GM21528 (cell line): Measurements from ENCODE around the gene TMEM163.
"Not testable (repeated sequence)": the region's sequence is repeated elsewhere in the genome, so short reads cannot be mapped to it uniquely, and the experiment has no call there.

Source experiments
- ATAC-seq: cut with Tn5 transposase; IDR thresholded peaks from one replicate; pipeline ENCODE4 v1.9.1; 2021; ENCODE audit warnings: mild to moderate bottlenecking, moderate library complexity; ENCODE audit not compliant: unreplicated experiment, low FRiP score

The TMEM163 gene

DNA sequence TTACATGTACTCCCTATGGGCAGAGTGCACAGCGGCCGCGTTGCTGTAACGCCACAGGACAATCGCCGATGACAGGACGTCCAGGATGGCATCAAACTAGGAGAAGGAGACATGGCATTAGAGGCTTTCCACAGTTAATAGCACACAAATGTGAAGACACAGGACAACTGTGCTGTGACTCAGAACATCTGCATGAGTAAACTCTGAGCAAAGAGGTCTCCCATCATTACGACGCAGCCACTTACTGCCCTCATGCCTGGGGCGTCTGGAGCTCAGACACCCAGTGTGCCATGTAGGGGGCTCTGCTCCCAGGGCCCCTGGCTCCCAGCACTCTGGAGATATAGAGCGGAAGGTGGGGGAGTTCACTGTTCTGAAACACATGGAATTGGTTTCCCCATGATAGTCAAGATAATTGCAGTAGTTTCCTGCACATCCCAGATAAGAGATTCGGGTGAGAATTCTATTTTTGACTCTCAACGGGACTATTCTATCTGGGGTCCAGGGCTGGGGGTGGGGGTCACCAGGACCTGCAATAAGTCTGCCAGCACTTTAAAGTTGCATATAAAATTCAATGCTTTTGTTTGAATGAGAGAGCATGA lies 168.1 kb downstream of the TMEM163 start:
- no peak for ATAC-seq

DNA sequence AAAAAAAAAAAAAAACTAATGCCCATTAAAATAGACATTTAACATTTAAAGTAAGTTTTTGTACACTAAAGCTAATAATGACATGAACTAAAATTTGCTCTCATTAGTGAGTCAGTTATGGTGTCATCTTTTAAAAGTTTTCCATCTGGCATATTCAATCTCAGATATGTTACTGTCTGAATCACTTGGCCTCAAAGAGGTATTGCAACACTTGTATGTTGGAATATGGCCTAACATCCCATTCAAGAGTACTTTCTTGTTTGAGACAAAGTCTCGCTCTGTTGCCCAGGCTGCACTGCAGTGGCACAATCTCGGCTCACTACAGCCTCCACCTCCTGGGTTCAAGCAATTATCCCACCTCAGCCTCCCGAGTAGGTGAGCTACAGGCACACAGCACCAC lies 169.7 kb downstream of the TMEM163 start:
- ATAC-seq, result no peak

DNA sequence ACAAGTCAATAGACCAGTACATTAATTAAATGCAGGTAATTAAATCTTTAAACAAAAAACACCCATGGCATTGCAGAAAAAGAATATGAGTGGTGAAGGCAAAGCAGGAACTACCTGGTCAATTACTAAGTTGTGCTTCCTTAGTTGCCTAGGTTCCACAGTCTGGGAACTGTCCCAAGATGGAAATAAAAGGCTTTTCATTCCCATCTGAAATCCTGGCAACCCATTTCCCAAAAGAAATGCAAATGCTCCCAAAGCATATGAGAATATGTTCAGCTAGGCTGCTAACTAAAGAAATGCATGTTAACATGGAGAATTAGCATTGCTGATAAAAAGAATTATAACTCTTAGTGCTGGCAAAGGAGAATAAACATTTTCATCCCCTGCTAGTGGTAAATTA lies 177.8 kb downstream of the TMEM163 start:
- ATAC-seq, result no peak

DNA sequence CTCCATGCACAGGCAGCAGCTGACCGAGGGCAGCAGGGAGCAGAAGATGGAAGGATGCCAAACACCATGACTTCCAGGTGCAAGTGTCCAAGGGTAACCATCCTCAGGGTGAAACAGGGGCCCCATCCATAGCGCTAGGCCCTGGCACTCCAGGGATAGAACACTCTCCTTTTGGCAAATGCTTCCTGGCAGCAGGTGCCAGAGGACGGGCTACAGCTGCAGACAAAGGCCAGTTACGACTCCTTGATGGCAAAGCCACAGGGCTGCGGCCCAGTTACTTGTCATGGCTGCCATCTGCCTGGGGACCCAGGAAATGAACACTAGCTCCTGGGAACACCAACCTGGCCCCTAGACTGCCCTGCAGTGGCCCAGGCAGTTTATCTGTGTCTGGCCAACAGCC lies 178.8 kb downstream of the TMEM163 start:
- no peak for ATAC-seq

- ATAC-seq, result no peak
These were observed 181.1 kb downstream of the TMEM163 start for GRCh38 chr2:134537702-134538101.

- no peak for ATAC-seq
These were observed 181.7 kb downstream of the TMEM163 start for GRCh38 chr2:134537121-134537520.

- ATAC-seq, result no peak
These were observed 182.5 kb downstream of the TMEM163 start for GRCh38 chr2:134536296-134536695.

GRCh38 chr2:134532537-134532936 lies 186.3 kb downstream of the TMEM163 start:
- ATAC-seq, result no peak

DNA sequence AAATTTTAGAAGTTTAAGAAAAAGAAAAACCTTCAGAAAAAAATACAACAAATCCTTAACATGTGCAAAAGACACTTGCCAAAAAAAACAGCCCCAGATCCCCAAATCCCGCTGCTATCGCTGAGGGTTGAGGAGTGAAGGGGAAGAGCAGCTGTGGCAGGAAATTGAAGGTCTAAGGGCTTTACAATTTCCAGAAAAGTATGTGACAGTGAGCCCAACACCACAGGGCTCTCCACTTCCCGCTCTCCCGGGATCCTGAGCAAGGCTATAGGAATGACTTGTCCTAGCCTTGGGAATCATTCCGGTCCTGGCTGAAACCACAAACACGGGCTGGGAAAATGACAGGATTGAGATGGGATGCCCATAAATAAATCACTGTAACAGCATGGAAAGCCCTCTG lies 191.4 kb downstream of the TMEM163 start:
- no peak for ATAC-seq

DNA sequence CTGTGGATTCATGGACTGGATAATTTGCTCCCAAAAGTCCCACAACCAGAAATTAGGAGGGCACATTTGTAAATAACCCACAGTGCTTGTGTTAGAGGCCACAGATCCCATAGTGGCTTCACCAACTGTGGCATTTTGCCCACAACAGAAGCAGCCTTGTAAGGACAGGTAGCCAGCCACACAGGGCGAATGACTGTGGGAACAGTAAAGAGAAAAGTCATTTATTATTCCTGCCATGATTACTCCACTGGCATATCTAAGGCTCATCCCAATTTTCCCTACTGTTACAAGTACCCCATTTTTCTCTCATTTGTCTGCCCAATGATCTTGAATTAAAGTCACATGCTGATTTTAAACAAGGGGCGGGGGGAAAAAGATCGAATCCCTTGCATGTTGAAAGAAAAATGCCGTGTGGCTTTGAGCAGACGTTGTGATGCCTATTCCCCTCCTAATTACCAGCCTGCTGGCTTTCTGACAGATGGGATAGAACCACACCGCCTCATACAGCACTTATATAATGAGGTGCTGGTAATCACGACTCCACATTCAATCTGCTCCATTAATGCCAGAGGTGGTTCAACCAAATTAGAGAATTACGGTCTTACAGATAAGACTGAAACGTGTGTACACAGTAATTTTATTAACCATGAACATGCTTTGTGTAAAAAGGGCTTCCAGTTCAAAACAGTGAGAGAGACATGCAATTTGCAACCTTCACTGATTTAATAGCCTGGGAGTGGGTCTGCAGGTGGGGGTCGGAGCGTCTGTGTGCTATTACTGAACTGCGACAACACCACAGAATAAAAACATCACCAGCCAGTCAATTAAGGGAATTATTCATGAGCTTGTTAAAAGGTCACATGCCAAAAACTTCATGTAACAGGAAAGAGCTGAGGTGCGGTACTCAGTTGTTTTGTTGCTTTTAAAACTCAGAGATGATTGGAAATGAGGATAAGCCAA lies 196.0 kb downstream of the TMEM163 start:
- ATAC-seq, result no peak

GRCh38 chr2:134518101-134518500 lies 200.7 kb downstream of the TMEM163 start:
- no peak for ATAC-seq

GRCh38 chr2:134515137-134515536 lies 203.7 kb downstream of the TMEM163 start:
- ATAC-seq, result no peak

DNA sequence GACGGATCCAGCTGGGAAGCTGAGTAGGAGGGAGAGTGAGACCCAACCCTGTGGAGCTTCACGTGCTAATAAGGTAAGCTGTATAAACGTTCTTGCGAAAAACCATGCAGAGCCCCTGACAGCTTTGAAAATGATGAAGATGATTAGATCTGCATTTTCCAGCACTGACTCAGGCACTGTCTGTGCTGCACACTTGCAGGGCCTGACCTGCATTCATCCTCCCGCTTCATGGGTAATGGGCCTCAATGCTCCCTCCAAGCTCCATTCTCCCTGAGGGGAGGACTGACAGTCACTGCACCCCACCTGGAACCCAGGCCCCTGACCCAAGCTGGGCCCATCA lies 205.4 kb downstream of the TMEM163 start:
- no peak for ATAC-seq

DNA sequence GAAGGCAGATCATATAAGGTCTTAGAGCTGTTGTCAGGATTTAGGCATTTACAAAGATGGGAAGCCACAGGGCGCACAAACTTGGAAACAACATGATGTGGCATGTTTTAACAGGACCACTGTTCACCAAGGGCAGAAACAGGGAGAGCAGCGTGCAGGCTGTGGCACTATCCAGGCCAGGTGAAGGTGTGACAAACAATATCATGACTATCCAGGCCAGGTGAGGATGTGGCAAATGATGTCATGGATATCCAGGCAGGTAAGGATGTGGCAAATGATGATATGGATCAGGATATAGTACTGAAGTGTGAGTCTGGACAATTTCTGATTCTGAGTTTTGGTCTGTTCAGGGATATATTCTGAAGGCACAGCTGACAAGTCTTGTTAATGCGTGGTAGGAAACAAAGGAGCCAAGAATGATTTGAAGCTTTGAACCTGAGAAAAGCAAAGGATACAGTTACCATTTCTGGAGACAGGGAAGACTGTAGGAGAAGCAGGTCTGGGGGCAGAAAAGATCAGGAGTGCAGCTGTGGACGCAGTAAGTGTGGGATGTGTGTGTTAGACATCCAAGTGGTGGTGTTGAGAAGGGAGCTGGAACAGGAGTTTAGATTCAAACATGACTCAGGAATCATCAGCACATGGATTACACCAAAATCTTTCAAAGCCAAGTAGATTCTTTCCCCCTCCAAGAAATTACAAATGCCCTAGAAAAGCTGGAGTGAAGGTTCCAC lies 205.9 kb downstream of the TMEM163 start:
- ATAC-seq, result no peak

DNA sequence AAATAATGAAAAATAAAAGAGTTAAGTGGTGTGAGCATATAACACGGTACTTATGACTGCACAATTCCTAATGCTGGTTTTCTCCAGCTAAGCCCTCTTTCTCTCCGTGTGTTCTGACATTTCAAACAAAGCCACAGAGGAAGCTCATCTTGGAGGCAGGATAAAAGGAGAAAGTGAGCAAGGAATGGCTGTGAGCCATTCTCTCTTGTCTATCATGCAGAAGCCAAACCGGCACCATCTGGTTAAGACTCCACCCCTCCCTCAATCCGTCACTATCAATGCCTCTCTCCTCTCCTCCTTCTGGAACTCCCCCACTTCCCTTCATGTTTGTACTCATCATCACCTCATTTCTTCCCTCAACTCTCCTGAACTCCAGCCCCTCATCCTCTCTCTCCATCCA lies 210.4 kb downstream of the TMEM163 start:
- no peak for ATAC-seq

DNA sequence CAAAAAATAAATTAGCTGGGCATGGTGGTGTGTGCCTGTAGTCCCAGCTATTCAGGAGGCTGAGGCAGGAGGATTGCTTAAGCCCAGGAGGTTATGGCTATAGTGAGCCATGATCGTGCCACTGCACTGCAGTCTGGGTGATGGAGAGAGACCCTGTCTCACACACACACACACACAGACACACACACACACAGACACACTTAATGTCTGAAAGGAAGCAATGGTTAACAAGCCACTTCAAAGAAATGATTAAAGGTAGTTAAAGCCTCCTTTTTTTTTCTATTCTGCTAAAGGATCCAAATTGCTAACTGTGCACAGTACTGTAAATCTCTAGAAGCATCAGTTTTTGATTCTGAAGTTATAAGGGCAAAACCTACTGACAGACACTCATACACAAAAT lies 211.1 kb downstream of the TMEM163 start:
- ATAC-seq, result no peak

GRCh38 chr2:134507159-134507558 lies 211.6 kb downstream of the TMEM163 start:
- not testable (repeated sequence) for ATAC-seq

DNA sequence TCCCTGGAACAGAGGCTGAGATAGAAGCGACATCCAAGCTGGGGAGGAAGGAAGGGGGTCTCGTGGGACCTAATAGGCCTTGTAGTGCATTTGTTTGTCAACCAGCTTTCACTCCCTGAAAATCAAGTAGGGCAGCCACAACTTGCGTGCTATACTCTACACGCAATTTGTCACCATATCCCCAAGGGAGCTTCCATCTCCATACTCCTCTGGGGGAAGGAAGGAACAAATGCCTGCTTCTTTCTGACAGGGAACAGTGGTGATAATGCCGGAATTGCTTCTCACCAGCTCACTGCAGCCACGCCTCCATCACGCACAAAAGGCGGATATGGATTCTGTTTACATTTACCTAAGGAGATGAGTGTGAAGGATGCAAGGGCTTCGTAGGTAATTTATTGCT lies 213.4 kb downstream of the TMEM163 start:
- ATAC-seq, result no peak

DNA sequence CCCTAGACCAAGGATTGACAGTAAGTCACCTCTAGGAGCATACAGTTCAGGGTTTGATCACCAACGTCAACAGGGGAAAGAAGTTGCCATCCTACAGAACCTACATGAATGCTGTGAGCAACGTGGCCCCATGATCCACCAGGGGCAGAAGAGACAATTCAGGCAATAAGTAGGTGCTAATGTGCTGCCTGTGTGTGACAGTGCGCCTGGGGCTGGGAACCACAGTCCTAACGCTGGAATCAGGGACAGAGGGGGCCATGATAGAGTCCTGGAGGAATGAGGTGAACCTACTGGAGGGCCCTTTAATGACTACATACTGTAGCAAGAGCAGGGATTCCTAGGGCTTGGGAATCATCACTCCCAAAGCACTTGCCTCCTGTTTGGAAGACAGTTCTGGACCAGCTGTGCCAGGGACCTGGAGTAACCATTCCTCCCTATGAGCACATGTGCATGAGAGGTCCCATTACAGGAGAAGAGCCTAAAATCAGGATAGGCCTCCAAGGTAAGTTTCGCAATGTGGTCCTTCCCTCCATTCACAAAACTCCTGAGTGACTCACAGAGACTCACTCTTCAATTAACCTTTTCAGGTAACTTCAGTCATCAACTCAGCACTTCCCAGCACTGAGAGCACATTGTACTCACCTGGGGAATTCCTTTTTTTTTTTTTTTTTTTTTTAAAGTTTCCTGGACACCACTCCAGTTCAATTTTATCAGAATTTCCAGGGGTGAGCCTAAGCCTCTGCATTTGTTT lies 214.0 kb downstream of the TMEM163 start:
- no peak for ATAC-seq

DNA sequence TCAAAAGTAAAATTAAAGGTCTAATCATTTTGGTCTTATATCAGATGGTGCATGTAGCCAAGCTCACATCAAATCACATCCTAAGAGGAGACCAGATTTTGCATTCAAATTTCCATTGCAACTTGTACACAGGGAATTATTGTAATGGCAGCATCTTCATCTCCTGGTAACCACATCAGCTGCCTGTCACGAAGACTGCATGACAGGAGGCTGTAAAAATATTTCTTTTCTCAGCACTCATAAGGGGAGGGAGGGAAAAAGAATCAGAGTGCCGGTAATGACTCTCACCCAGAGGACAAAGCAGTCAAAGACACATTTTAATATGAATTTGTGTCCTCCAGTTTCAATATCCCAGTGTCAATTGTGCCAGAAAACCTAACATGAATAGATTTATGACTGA lies 216.7 kb downstream of the TMEM163 start:
- no peak for ATAC-seq
